RWPE1 (cell line): Measurements from ENCODE around the gene SLC9C2.
"Not testable (repeated sequence)": the region's sequence is repeated elsewhere in the genome, so short reads cannot be mapped to it uniquely, and the experiment has no call there.

Experiments used
- CTCF ChIA-PET: fragments of 350-600 bp; sonication (Branson Sonifier 250); formaldehyde crosslinking; extraction: SDS; loops from one replicate; lab custom pipeline; 2021; lab: Yijun Ruan, JAX
- POLR2A ChIA-PET: fragments of 400-600 bp; formaldehyde crosslinking; extraction: SDS; loops from one replicate; lab custom pipeline; 2020; ENCODE audit warnings: antibody characterized with exemption; ENCODE audit not compliant: low non-redundant PET; lab: Yijun Ruan, JAX
- DNase-seq: peaks from one replicate; pipeline ENCODE4 v3.0.0; 2012; ENCODE audit warnings: low spot score
- H3K27ac ChIP-seq: fragments of 450-650 bp; 2 replicates; pipeline ENCODE4 v1.5.1; 2017
- TF ChIP-seq, protein P1 (sequence below): fragments of 450-650 bp; conservative IDR thresholded peaks from 2 replicates; pipeline ENCODE4 v1.5.1; 2017; ENCODE audit warnings: low read depth, mild to moderate bottlenecking

The SLC9C2 gene

DNA sequence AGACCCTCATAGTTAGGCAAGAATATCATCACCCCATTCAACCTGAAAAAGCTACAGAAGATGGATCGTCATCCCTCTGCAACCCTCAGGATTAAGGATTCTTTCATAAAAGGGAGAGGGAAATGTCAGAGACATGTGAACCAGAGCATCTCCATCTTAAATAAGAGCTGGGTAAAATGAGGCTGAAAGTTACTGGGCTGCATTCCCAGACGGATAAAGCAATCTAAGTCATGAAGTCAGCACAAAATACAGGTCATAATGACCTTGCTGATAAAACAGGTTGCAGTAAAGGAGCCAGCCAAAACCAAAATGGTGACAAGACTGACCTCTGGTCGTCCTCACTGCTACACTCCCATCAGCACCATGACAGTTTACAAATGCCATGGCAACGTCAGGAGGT lies 103.1 kb downstream of the SLC9C2 start:
- TF ChIP-seq, protein P1, sequence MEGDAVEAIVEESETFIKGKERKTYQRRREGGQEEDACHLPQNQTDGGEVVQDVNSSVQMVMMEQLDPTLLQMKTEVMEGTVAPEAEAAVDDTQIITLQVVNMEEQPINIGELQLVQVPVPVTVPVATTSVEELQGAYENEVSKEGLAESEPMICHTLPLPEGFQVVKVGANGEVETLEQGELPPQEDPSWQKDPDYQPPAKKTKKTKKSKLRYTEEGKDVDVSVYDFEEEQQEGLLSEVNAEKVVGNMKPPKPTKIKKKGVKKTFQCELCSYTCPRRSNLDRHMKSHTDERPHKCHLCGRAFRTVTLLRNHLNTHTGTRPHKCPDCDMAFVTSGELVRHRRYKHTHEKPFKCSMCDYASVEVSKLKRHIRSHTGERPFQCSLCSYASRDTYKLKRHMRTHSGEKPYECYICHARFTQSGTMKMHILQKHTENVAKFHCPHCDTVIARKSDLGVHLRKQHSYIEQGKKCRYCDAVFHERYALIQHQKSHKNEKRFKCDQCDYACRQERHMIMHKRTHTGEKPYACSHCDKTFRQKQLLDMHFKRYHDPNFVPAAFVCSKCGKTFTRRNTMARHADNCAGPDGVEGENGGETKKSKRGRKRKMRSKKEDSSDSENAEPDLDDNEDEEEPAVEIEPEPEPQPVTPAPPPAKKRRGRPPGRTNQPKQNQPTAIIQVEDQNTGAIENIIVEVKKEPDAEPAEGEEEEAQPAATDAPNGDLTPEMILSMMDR = no peak
- no peak overlapping the region for H3K27ac ChIP-seq
- no peak for DNase-seq
- POLR2A ChIA-PET = no interaction called here
- CTCF ChIA-PET = interaction anchor here (0.5 kb wide), 1 partner anchor 255 kb away, joined by 4 read pairs; no protein-coding TSS in a partner anchor

DNA sequence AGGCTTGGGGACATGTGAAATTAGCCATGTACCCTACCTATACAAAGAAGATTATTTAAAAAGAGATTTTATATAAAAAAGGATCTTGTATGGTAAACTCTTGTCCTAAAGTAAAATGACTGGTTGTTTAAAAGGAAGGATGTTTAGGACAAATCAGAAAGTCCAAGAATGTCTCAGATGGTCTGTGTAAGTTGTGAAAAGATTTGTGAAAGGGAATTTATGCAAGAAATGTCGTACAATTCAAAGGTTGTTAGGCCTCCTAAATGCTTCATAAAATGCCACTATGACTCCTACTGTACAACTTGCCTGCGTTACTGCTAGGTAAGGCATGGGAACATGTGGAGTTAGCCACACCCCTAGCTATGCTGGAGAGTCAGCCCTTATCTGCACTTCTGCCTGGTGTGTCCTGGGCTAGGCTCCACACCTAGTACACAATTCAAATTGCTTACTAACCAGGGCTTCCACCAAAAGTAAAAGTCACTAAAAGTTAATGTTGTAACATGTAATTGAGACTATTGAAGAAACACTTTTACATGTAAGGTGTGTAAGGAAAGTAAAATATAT lies 106.0 kb downstream of the SLC9C2 start:
- no peak for DNase-seq
- POLR2A ChIA-PET = no interaction called here
- TF ChIP-seq, protein P1 = no peak
- H3K27ac ChIP-seq = no peak overlapping the region
- CTCF ChIA-PET = interaction anchor here (1.1 kb wide), 1 partner anchor 20 kb away, joined by 3 read pairs; no protein-coding TSS in a partner anchor

DNA sequence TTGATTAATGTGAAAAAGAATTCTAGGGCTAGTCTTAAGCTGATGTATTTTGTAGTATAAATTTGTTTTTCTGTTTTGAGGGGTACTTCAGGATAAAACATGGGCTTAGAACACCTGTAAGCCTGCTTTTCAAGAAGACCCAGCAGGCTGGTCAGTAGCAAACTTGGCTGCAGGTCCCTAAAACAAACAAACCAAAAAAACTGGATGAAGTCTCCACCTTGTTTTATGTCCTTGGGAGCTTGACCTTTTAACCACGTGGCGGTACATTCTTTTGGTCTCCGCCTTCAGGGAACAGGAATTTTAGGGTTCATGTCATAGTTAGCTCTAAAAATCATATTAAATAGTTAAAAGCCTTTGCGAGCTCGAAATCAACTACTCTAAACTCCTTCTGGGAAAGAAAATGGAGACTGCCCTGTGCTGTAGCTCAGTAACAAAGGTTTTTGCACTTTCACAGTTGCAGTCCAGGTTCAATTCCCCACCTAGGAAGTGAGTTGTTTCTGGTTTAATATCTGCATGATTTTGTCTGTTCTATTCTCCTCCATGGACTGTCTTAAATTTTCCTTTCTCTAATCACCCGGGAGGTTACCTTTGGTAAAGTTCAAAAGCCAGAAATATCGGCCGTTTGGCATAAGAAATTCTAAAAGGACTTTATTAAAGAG lies 107.1 kb downstream of the SLC9C2 start:
- CTCF ChIA-PET = no interaction called here
- no peak overlapping the region for H3K27ac ChIP-seq
- TF ChIP-seq, protein P1 = no peak
- POLR2A ChIA-PET = no interaction called here
- DNase-seq = no peak

DNA sequence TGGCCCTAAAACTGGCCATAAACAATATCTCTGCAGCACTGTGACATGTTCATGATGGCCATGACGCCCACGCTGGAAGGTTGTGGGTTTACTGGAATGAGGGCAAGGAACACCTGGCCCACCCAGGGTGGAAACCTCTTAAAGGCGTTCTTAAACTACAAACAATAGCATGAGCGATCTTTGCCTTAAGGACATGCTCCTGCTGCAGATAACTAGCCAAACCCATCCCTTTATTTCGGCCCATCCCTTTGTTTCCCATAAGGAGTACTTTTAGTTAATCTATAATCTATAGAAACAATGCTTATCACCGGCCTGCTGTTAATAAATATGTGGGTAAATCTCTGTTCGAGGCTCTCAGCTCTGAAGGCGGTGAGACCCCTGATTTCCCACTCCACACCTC lies 109.7 kb downstream of the SLC9C2 start:
- not testable (repeated sequence) for DNase-seq, H3K27ac ChIP-seq
- ChIA-PET CTCF (interaction anchor here (0.6 kb wide), 1 partner anchor 610 kb away, joined by 3 read pairs; no protein-coding TSS in a partner anchor), POLR2A (interaction anchor here (0.6 kb wide), 1 partner anchor 281 kb away, joined by 6 read pairs; no protein-coding TSS in a partner anchor)

DNA sequence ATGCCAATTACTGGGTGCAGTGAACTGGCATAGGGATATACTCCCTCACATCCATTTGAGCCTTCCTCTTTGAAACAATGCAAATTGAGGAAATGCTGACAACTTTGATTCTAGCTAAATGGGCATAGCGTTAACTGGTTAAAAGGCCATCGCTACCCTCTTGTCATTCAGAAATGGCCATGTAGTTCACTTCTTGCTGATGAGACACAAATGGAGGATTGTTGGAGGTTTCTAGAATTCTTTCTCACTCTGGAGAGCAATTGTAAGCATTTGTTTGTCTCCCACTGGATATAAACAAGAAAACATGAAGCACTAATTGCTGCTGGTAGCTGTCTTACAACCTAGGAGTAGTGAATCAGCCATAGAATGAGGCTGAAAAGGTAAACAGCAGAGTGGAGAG lies 111.4 kb downstream of the SLC9C2 start:
- no peak overlapping the region for H3K27ac ChIP-seq
- POLR2A ChIA-PET = no interaction called here
- DNase-seq = no peak
- CTCF ChIA-PET = no interaction called here
- TF ChIP-seq, protein P1 = no peak

DNA sequence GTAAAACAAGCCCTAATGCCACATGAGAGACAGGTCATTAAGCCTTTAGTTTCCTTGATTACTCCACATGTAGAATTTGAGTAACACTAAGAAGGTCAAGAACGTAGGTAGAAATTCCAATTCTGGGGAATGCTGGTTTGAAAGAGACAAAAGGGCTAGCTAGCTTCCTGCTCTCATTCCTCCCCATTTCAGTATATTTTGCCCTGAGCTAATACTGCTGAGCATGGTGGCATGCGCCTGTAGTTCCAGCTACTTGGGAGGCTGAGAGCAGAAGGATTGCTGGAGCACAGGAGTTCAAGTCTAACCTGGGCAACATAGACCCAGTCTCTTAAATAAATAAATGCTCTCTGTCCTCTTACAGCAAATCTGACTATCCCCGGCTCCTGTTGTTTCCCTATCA lies 112.9 kb downstream of the SLC9C2 start:
- ChIA-PET POLR2A (interaction anchor here (0.6 kb wide), 1 partner anchor 17 kb away, joined by 3 read pairs; no protein-coding TSS in a partner anchor), CTCF (no interaction called here)
- H3K27ac ChIP-seq = no peak overlapping the region
- DNase-seq = no peak
- TF ChIP-seq, protein P1 = no peak

DNA sequence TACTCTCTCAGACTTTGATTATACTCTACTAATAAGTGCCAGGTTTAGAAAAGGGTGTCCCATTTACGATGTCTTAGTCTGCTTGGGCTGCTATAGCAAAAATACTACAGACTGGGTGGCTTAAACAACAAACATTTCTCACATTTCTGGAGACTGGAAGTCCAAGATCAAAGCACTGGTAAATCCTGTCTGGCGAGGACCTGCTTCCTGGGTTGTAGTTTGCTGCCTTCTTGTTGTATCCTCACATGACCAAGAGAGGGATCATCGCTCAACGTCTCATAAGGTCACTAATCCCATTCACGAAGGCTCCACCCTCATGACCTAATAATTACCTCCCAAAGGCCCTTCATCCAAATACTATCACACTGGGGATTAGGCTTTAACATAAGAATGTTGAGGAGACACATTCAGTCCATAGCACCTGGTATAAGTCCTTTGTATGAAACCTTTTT lies 113.7 kb downstream of the SLC9C2 start:
- ChIA-PET CTCF (no interaction called here), POLR2A (interaction anchor here (0.6 kb wide), 1 partner anchor 18 kb away, joined by 3 read pairs; no protein-coding TSS in a partner anchor)
- no peak overlapping the region for H3K27ac ChIP-seq
- no peak for DNase-seq
- TF ChIP-seq, protein P1 = no peak
